ENCODE data around the gene OCEL1. TPM values are rescaled to one million over a fixed set of nuclear protein-coding genes. Genes with fewer than 3 reads are reported as not detected.
A peak's percentile ranks its signal among the peaks of the same experiment; 100 is the strongest.

OCEL1 gene
- total and polyA plus RNA-seq, 2 of the 13 experiments (the other 11 are each of a cell fraction or from before 2014, with no cell fraction given): 10.6 to 17.2 TPM

DNA sequence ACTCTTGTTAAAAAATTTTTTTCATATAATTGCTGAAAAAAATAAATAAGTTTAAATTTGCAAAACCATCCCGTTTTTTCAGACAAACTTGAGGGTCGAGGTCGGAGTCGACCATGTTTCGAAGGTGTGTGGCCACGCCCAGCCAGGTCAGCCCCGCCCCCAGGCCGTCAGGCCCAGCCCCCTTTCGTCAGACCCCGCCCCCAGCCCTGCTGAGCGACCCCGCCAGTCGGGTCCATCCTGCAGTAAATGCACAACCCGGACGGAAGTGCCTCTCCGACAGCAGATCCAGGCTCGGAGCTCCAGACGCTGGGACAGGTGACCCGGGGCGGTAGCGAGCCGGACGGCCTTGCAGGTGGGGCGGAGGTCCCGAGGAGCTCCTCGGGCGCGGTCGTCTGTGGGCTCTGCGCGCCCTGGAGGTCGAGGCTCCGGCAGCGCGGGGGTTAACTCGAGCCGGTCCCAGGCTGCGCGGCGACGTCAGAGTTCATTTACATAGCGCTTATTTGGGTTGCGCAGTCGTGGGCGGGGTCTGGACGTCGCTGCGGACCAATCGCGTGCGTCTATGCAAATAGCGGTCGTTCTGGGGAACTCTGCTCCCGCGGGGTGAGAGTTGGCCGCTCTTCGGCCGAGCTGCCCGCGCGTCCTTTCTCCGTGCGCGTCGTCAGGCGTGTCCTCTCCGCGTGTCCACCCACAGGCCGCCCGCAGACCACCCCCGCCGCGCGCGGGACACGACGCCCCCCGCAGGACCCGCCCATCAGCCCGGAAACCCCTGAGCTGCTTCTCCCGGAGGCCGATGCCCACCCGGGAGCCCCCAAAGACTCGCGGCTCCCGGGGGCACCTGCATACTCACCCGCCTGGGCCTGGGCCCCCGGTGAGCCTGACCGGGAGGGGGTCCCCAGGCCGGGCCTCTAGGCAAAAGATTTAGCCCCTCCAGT lies at the start of gene OCEL1 (continued):
- TF ChIP-seq IRX3 (CRISPR knock-in tag; IDR thresholded peaks at IDR 0.05; ENCODE audit: borderline replicate concordance, low read depth): no peak
- no peak for TF ChIP-seq RELA (CRISPR knock-in tag; IDR thresholded peaks at IDR 0.05)
- TF ChIP-seq, protein P1, sequence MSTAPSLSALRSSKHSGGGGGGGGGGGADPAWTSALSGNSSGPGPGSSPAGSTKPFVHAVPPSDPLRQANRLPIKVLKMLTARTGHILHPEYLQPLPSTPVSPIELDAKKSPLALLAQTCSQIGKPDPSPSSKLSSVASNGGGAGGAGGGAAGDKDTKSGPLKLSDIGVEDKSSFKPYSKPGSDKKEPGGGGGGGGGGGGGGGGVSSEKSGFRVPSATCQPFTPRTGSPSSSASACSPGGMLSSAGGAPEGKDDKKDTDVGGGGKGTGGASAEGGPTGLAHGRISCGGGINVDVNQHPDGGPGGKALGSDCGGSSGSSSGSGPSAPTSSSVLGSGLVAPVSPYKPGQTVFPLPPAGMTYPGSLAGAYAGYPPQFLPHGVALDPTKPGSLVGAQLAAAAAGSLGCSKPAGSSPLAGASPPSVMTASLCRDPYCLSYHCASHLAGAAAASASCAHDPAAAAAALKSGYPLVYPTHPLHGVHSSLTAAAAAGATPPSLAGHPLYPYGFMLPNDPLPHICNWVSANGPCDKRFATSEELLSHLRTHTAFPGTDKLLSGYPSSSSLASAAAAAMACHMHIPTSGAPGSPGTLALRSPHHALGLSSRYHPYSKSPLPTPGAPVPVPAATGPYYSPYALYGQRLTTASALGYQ (CRISPR knock-in tag; IDR thresholded peaks at IDR 0.05): 0 out of 2 replicates have a peak, but pooled peaks have one; percentile 22
- TF ChIP-seq ZSCAN31 (CRISPR knock-in tag; IDR thresholded peaks at IDR 0.05; ENCODE audit: low read depth): peak; percentile 66
- peak; percentile 78 for TF ChIP-seq HDAC1 (CRISPR knock-in tag; IDR thresholded peaks at IDR 0.05)
- TF ChIP-seq, protein P2, sequence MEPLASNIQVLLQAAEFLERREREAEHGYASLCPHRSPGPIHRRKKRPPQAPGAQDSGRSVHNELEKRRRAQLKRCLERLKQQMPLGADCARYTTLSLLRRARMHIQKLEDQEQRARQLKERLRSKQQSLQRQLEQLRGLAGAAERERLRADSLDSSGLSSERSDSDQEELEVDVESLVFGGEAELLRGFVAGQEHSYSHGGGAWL (CRISPR knock-in tag; IDR thresholded peaks at IDR 0.05): peak; percentile 67
- peak; percentile 91 for TF ChIP-seq SP4 (CRISPR knock-in tag; IDR thresholded peaks at IDR 0.05)
- TF ChIP-seq POLR2AphosphoS2 (IDR thresholded peaks at IDR 0.05; ENCODE audit: low read depth, low read length): no peak
- TF ChIP-seq ZNF230 (CRISPR knock-in tag; IDR thresholded peaks at IDR 0.05): peak; percentile 22; the same call in 1 of the 2 replicates
- TF ChIP-seq, protein P3, sequence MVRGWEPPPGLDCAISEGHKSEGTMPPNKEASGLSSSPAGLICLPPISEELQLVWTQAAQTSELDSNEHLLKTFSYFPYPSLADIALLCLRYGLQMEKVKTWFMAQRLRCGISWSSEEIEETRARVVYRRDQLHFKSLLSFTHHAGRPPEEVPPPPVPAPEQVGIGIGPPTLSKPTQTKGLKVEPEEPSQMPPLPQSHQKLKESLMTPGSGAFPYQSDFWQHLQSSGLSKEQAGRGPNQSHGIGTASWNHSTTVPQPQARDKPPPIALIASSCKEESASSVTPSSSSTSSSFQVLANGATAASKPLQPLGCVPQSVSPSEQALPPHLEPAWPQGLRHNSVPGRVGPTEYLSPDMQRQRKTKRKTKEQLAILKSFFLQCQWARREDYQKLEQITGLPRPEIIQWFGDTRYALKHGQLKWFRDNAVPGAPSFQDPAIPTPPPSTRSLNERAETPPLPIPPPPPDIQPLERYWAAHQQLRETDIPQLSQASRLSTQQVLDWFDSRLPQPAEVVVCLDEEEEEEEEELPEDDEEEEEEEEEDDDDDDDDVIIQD (CRISPR knock-in tag; IDR thresholded peaks at IDR 0.05; ENCODE audit: low read depth): no peak
- TF ChIP-seq SMAD9 (CRISPR knock-in tag; IDR thresholded peaks at IDR 0.05): no peak
- 0 out of 2 replicates have a peak, but pooled peaks have one; percentile 26 for TF ChIP-seq KLF6 (CRISPR knock-in tag; IDR thresholded peaks at IDR 0.05)
- peak; percentile 92 for TF ChIP-seq AKAP8 (CRISPR knock-in tag; IDR thresholded peaks at IDR 0.05)
- TF ChIP-seq, protein P4, sequence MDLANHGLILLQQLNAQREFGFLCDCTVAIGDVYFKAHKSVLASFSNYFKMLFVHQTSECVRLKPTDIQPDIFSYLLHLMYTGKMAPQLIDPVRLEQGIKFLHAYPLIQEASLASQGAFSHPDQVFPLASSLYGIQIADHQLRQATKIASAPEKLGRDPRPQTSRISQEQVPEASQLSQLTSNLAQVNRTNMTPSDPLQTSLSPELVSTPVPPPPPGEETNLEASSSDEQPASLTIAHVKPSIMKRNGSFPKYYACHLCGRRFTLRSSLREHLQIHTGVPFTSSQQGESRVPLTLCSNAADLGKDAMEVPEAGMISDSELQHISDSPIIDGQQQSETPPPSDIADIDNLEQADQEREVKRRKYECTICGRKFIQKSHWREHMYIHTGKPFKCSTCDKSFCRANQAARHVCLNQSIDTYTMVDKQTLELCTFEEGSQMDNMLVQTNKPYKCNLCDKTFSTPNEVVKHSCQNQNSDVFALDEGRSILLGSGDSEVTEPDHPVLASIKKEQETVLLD (CRISPR knock-in tag; IDR thresholded peaks at IDR 0.05; ENCODE audit: low read depth): peak; percentile 50; the same call in 1 of the 2 replicates
- no peak for TF ChIP-seq NR2F1 (CRISPR knock-in tag; IDR thresholded peaks at IDR 0.05)
- peak; percentile 86 for TF ChIP-seq POLR2AphosphoS5 (IDR thresholded peaks at IDR 0.05; ENCODE audit: low read depth, low read length)
- TF ChIP-seq, protein P5, sequence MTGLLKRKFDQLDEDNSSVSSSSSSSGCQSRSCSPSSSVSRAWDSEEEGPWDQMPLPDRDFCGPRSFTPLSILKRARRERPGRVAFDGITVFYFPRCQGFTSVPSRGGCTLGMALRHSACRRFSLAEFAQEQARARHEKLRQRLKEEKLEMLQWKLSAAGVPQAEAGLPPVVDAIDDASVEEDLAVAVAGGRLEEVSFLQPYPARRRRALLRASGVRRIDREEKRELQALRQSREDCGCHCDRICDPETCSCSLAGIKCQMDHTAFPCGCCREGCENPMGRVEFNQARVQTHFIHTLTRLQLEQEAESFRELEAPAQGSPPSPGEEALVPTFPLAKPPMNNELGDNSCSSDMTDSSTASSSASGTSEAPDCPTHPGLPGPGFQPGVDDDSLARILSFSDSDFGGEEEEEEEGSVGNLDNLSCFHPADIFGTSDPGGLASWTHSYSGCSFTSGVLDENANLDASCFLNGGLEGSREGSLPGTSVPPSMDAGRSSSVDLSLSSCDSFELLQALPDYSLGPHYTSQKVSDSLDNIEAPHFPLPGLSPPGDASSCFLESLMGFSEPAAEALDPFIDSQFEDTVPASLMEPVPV (CRISPR knock-in tag; IDR thresholded peaks at IDR 0.05): no peak; the same call in 1 of the 2 replicates
- TF ChIP-seq, protein P6, sequence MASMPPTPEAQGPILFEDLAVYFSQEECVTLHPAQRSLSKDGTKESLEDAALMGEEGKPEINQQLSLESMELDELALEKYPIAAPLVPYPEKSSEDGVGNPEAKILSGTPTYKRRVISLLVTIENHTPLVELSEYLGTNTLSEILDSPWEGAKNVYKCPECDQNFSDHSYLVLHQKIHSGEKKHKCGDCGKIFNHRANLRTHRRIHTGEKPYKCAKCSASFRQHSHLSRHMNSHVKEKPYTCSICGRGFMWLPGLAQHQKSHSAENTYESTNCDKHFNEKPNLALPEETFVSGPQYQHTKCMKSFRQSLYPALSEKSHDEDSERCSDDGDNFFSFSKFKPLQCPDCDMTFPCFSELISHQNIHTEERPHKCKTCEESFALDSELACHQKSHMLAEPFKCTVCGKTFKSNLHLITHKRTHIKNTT (CRISPR knock-in tag; IDR thresholded peaks at IDR 0.05): no peak
- peak; percentile 49; the same call in 1 of the 2 replicates for TF ChIP-seq GFI1 (CRISPR knock-in tag; IDR thresholded peaks at IDR 0.05; ENCODE audit: borderline replicate concordance)
- no peak for TF ChIP-seq NAIF1 (CRISPR knock-in tag; IDR thresholded peaks at IDR 0.05; ENCODE audit: borderline replicate concordance)

All from HepG2 (cell line).